GM12872 (cell line): ENCODE data around the gene EFNA3.

Source experiments
- TF ChIP-seq, protein P1 (sequence below): IDR thresholded peaks from 3 replicates; pipeline ENCODE4 v1.5.1; 2011; ENCODE audit warnings: low read depth, mild to moderate bottlenecking, low read length, moderate library complexity; ENCODE audit not compliant: insufficient read depth

Gene EFNA3

GRCh38 chr1:155042789-155043188, 35.8 kb upstream of the EFNA3 start:
- TF ChIP-seq, protein P1, sequence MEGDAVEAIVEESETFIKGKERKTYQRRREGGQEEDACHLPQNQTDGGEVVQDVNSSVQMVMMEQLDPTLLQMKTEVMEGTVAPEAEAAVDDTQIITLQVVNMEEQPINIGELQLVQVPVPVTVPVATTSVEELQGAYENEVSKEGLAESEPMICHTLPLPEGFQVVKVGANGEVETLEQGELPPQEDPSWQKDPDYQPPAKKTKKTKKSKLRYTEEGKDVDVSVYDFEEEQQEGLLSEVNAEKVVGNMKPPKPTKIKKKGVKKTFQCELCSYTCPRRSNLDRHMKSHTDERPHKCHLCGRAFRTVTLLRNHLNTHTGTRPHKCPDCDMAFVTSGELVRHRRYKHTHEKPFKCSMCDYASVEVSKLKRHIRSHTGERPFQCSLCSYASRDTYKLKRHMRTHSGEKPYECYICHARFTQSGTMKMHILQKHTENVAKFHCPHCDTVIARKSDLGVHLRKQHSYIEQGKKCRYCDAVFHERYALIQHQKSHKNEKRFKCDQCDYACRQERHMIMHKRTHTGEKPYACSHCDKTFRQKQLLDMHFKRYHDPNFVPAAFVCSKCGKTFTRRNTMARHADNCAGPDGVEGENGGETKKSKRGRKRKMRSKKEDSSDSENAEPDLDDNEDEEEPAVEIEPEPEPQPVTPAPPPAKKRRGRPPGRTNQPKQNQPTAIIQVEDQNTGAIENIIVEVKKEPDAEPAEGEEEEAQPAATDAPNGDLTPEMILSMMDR, result no peak

DNA sequence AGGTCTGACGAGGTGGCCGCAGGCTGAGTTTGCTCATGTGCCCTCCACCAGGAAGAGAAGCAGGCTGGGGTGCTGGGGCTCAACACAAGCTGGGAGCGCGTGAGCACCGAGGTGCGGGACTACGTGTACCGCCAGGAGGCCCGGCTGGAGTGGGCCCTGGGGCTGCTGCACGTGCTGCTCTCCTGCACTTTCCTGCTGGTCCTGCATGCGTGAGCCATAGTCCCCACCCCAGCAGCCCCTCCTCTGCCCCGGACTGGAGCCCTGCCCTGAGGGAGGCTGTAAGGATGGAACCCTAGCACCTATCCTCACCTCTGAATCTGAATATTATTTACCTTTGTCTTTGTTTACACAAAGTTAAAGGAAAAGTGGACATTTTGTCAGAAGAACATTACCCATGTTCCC, 35.3 kb upstream of the EFNA3 start:
- TF ChIP-seq, protein P1, result no peak

DNA sequence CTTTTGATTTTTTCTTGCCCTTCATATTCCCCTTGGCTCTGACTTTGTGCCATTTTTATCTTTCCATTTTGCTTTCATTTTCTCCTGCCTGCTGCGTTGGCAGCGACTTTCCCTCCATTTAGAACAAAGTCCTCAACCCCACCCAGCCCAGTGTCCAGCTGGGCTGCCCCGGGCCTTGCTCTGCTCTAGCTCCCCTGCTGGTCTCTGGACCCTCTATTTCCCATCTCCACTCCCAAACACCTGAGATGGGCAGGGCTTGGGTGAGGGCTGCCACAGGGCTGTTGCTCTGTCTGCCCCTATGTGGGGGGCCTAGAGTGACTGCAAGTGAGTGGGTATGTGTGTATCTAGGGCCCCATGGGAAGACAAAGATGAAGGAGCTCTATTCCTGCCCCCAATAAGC, 34.8 kb upstream of the EFNA3 start:
- TF ChIP-seq, protein P1, result no peak

GRCh38 chr1:155044365-155044764, 34.3 kb upstream of the EFNA3 start:
- TF ChIP-seq, protein P1, result no peak

GRCh38 chr1:155044812-155045657, 33.6 kb upstream of the EFNA3 start:
- TF ChIP-seq, protein P1, result peak; percentile 70

GRCh38 chr1:155048449-155049334, 29.9 kb upstream of the EFNA3 start:
- TF ChIP-seq, protein P1, result no peak
